ENCODE measurements around the gene PACS1. TPM values are rescaled to one million over a fixed set of nuclear protein-coding genes. Genes with fewer than 3 reads are reported as not detected.

The PACS1 gene
- total RNA-seq, 2 experiments from 2014 or later: 179 to 183 TPM

DNA sequence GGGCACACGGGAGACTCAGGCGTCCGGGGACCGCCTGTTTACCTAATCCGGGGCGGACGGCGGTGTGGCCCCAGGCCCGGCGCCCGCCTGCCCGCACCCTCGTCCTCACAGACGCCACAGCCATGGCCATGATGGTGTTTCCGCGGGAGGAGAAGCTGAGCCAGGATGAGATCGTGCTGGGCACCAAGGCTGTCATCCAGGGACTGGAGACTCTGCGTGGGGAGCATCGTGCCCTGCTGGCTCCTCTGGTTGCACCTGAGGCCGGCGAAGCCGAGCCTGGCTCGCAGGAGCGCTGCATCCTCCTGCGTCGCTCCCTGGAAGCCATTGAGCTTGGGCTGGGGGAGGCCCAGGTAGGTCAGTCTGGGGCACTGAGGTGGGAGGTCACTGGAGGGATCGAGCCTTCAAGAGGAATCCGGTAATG is 188.4 kb downstream of the PACS1 start:
- TF ChIP-seq, protein P1, sequence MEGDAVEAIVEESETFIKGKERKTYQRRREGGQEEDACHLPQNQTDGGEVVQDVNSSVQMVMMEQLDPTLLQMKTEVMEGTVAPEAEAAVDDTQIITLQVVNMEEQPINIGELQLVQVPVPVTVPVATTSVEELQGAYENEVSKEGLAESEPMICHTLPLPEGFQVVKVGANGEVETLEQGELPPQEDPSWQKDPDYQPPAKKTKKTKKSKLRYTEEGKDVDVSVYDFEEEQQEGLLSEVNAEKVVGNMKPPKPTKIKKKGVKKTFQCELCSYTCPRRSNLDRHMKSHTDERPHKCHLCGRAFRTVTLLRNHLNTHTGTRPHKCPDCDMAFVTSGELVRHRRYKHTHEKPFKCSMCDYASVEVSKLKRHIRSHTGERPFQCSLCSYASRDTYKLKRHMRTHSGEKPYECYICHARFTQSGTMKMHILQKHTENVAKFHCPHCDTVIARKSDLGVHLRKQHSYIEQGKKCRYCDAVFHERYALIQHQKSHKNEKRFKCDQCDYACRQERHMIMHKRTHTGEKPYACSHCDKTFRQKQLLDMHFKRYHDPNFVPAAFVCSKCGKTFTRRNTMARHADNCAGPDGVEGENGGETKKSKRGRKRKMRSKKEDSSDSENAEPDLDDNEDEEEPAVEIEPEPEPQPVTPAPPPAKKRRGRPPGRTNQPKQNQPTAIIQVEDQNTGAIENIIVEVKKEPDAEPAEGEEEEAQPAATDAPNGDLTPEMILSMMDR (IDR thresholded peaks at IDR 0.05): peak; percentile 17
- intact Hi-C loops (cut with DNase I, micrococcal nuclease): loop anchor here in 1 of 2 experiments (1.0 kb wide), 1 partner anchor 36 kb away; no protein-coding TSS in a partner anchor
- Mint-ChIP-seq H3K9me3 (no peaks in the 10 kb centered on the region), H3K27ac (peak overlapping the region; percentile 96), H3K4me3 (peak overlapping the region; percentile 93), H3K36me3 (ENCODE audit: low read depth) (peaks cover 39% of the 10 kb centered on the region), H3K4me1 (ENCODE audit: low read depth) (peaks cover 30% of the 10 kb centered on the region), H3K27me3 (no peaks in the 10 kb centered on the region)
- Histone ChIP-seq H3K27me3 (ENCODE audit: control insufficient read depth in 1 of 2, insufficient read depth in 2 of 2, low read length in 2 of 2) (no peaks in the 10 kb centered on the region), H3K27ac (ENCODE audit: low read depth in 1 of 2, low read length in 2 of 2) (peak overlapping the region; percentile 96 to 99), H3K4me1 (ENCODE audit: insufficient read depth, low read length) (peaks cover 31% of the 10 kb centered on the region), H3K9me3 (ENCODE audit: control insufficient read depth in 1 of 2, insufficient read depth in 1 of 2, low read length in 2 of 2) (no peaks in the 10 kb centered on the region), H3K36me3 (ENCODE audit: insufficient read depth, low read length) (peaks cover 29% of the 10 kb centered on the region), H3K4me3 (ENCODE audit: low read length) (peak overlapping the region; percentile 97)
- ChIA-PET POLR2A (interaction anchor here (1.0 kb wide), 1 partner anchor 157 kb away, joined by 3 read pairs; no protein-coding TSS in a partner anchor), CTCF (no interaction called here)
- ATAC-seq (ENCODE audit: poor library complexity) (no peak), DNase-seq (no peak)

DNA sequence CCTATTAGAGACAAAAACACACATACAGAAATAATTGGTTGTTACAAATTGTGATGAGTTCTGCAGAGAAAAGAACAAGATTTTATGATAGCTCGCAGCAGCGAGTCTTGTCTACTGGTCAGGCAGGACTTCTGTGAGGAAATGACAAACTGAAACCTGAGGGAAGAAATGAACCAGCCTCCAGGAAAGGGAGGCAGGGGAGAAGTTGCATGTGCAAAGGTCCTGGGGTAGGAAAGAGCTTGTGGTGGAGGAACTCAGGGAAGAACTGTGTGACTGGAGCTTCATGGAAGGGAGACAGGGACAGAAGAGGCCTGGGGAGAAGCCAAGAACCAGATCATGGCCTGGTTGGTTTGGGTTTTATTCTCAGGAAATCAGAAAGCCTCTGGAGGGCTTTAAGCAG is 189.2 kb downstream of the PACS1 start:
- no peak for DNase-seq
- Mint-ChIP-seq H3K4me3 (peak overlapping the region; percentile 93), H3K27me3 (no peaks in the 10 kb centered on the region), H3K9me3 (no peaks in the 10 kb centered on the region), H3K4me1 (ENCODE audit: low read depth) (peaks cover 30% of the 10 kb centered on the region), H3K27ac (peak overlapping the region; percentile 96), H3K36me3 (ENCODE audit: low read depth) (peaks cover 43% of the 10 kb centered on the region)
- Histone ChIP-seq H3K4me3 (ENCODE audit: low read length) (no peak overlapping the region), H3K27me3 (ENCODE audit: control insufficient read depth in 1 of 2, insufficient read depth in 2 of 2, low read length in 2 of 2) (no peaks in the 10 kb centered on the region), H3K27ac (ENCODE audit: low read depth in 1 of 2, low read length in 2 of 2) (peak overlapping the region in 1 of 2 donors; percentile 99), H3K36me3 (ENCODE audit: insufficient read depth, low read length) (peaks cover 35% of the 10 kb centered on the region), H3K4me1 (ENCODE audit: insufficient read depth, low read length) (peaks cover 31% of the 10 kb centered on the region), H3K9me3 (ENCODE audit: control insufficient read depth in 1 of 2, insufficient read depth in 1 of 2, low read length in 2 of 2) (no peaks in the 10 kb centered on the region)
- TF ChIP-seq, protein P1 (IDR thresholded peaks at IDR 0.05): no peak
- intact Hi-C loops (cut with DNase I, micrococcal nuclease): no loop called here
- CTCF ChIA-PET: interaction anchor here (1.0 kb wide), 1 partner anchor 37 kb away, joined by 5 read pairs; no protein-coding TSS in a partner anchor
- no peak for ATAC-seq (ENCODE audit: poor library complexity)
- POLR2A ChIA-PET: interaction anchor here (1.0 to 1.4 kb wide), 3 partner anchors 8 to 158 kb away, joined by 3 to 4 read pairs (median 3); no protein-coding TSS in a partner anchor

DNA sequence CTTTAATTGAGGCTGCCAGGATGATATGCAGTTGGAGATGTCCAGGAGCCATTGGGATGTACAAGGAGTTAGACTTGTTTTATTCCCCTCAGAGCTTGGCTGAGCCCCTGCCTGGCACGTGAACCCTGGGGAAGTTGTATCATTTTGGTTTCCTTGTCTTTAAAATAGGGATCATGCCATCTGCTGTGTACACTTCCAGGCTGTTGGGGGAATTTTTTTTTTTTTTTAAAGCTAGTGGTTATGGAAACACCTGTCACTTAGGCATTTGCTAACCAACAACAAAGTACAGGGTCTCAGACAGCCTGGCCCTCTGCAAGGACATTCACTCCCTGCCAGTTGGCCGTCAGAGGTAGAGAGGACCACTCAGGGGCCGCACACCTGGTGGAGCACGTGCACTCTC is 189.9 kb downstream of the PACS1 start:
- Histone ChIP-seq H3K4me1 (ENCODE audit: insufficient read depth, low read length) (peaks cover 31% of the 10 kb centered on the region), H3K36me3 (ENCODE audit: insufficient read depth, low read length) (peaks cover 43% of the 10 kb centered on the region), H3K9me3 (ENCODE audit: control insufficient read depth in 1 of 2, insufficient read depth in 1 of 2, low read length in 2 of 2) (no peaks in the 10 kb centered on the region), H3K27me3 (ENCODE audit: control insufficient read depth in 1 of 2, insufficient read depth in 2 of 2, low read length in 2 of 2) (no peaks in the 10 kb centered on the region), H3K4me3 (ENCODE audit: low read length) (no peak overlapping the region), H3K27ac (ENCODE audit: low read depth in 1 of 2, low read length in 2 of 2) (no peak overlapping the region)
- ATAC-seq (ENCODE audit: poor library complexity) (no peak), DNase-seq (no peak)
- no peaks in the 10 kb centered on the region for H3K27me3 Mint-ChIP-seq
- H3K36me3 Mint-ChIP-seq (ENCODE audit: low read depth): peaks cover 50% of the 10 kb centered on the region
- intact Hi-C loops (cut with DNase I, micrococcal nuclease): loop anchor here in 1 of 2 experiments (10.0 kb wide), 1 partner anchor 545 kb away; the partner anchor contains the start of gene KAT5
- CTCF ChIA-PET: interaction anchor here (1.0 to 1.1 kb wide), 2 partner anchors 37 to 38 kb away, joined by 4 to 5 read pairs; no protein-coding TSS in a partner anchor
- TF ChIP-seq, protein P1 (IDR thresholded peaks at IDR 0.05): no peak
- POLR2A ChIA-PET: interaction anchor here (1.0 to 1.4 kb wide), 3 partner anchors 8 to 38 kb away, joined by 3 to 4 read pairs (median 3); no protein-coding TSS in a partner anchor
- H3K4me3 Mint-ChIP-seq: peak overlapping the region; percentile 75
- H3K9me3 Mint-ChIP-seq: no peaks in the 10 kb centered on the region
- peak overlapping the region; percentile 96 for H3K27ac Mint-ChIP-seq
- H3K4me1 Mint-ChIP-seq (ENCODE audit: low read depth): peaks cover 33% of the 10 kb centered on the region

Measured in CD4-positive, alpha-beta T cell (primary cell).